Mucosa of descending colon (tissue), 3 donors: ENCODE measurements around the gene ARHGEF28. TPM values are rescaled to one million over a fixed set of nuclear protein-coding genes. Genes with fewer than 3 reads are reported as not detected.

Source experiments
- ATAC-seq: fragments of 200-7000 bp; cut with Tn5 transposase; one replicate; pipeline ENCODE4 v1.9.1; 2020; ENCODE audit warnings: mild to moderate bottlenecking, moderate library complexity
- DNase-seq, 3 donors: peaks; one replicate each; pipeline ENCODE4 v3.0.0-alpha.2; 2020
- H3K36me3 ChIP-seq: fragments of 200-600 bp; one replicate; pipeline ENCODE4 v1.8.0; 2021; ENCODE audit warnings: low read depth, mild to moderate bottlenecking
- H3K4me1 ChIP-seq: fragments of 200-600 bp; one replicate; pipeline ENCODE4 v1.8.0; 2021; ENCODE audit warnings: low read depth, mild to moderate bottlenecking
- H3K4me3 ChIP-seq: fragments of 200-600 bp; one replicate; pipeline ENCODE4 v1.8.0; 2021; ENCODE audit warnings: mild to moderate bottlenecking
- H3K9me3 ChIP-seq: fragments of 200-600 bp; one replicate; pipeline ENCODE4 v1.8.0; 2021; ENCODE audit warnings: mild to moderate bottlenecking
- intact Hi-C, 2 donors: fragments of 100-400 bp; cut with DNase I in 1 of 2; cut with micrococcal nuclease in 1 of 2; formaldehyde crosslinking; loops; one replicate each; pipeline versions ENCODE4 v1.11.0 to v1.11.1; 2022; cut with DNase I, micrococcal nuclease
- total RNA-seq, 3 donors: library from RNA; stranded (reverse); fragmentation: NEBNext Ultra II Directional in 2 of 3; extraction: Animal tissue kit (Norgen Biotek cat#: 25700) in 2 of 3; gene quantifications; one replicate each; pipeline versions ENCODE4 v1.2.1 to v1.2.4, GENCODE V29; 2021 to 2023
- TF ChIP-seq, protein P1 (sequence below): fragments of 200-600 bp; IDR thresholded peaks from one replicate; pipeline ENCODE4 v1.8.0; 2022; ENCODE audit warnings: antibody characterized with exemption, mild to moderate bottlenecking
- donor health status: DM: no; HTN: no; CAD: no; lungs with moderate emphysema.
- donor health status: DM: no; HTN: no; CAD: no.
- donor health status: DM: no; HTN: yes; CAD: no.

ARHGEF28 gene
- total RNA-seq, 3 donors from 2014 or later: 5.4 to 21.7 (median 11.6) TPM

DNA sequence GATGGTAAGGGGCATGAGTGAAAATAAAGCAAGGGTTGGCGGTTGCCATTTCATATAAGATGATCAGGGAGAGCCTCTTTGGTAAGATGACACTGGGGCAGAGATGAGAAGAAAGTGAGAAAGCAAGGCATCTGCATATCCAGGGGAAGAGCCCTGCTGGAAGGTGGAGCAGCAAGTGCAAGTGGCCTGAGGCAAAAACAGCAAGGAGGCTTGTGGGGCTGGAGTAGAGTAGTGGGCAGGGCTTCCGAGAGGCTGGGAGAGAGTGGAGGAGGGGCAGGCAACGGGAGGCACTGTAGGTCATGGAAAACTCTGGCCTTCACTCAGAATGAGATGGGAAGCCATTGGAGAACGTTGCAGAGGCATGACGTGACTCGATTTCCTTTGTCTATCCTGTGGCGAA lies 199.2 kb downstream of the ARHGEF28 start:
- Histone ChIP-seq H3K9me3 (no peaks in the 10 kb centered on the region), H3K4me3 (no peak overlapping the region), H3K4me1 (peaks cover 7% of the 10 kb centered on the region), H3K36me3 (no peaks in the 10 kb centered on the region)
- ATAC-seq (no peak), DNase-seq (no peak)
- intact Hi-C loops: no loop called here
- TF ChIP-seq, protein P1, sequence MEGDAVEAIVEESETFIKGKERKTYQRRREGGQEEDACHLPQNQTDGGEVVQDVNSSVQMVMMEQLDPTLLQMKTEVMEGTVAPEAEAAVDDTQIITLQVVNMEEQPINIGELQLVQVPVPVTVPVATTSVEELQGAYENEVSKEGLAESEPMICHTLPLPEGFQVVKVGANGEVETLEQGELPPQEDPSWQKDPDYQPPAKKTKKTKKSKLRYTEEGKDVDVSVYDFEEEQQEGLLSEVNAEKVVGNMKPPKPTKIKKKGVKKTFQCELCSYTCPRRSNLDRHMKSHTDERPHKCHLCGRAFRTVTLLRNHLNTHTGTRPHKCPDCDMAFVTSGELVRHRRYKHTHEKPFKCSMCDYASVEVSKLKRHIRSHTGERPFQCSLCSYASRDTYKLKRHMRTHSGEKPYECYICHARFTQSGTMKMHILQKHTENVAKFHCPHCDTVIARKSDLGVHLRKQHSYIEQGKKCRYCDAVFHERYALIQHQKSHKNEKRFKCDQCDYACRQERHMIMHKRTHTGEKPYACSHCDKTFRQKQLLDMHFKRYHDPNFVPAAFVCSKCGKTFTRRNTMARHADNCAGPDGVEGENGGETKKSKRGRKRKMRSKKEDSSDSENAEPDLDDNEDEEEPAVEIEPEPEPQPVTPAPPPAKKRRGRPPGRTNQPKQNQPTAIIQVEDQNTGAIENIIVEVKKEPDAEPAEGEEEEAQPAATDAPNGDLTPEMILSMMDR: no peak

DNA sequence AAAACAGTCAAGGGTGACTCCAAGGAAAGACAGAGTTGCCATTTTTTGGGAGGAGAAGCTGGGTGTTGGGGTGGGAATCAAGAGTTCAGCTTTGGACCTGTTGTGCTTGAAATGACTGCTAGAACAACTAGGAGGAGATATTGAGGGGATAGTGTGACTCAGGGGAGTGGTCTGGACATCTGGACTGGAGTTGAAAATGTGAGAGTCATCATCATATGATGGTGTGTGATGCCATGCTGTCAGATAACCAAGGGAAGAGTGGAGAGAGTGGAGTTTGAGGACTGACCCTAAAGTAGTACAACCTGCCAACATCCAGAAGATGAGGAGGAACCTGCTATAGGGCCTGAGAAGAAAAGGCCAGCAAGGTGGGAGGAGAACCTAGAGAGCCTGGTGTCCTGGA lies 199.7 kb downstream of the ARHGEF28 start:
- ATAC-seq (no peak), DNase-seq (no peak)
- H3K4me3 ChIP-seq: no peak overlapping the region
- intact Hi-C loops: no loop called here
- H3K4me1 ChIP-seq: peaks cover 8% of the 10 kb centered on the region
- H3K9me3 ChIP-seq: no peaks in the 10 kb centered on the region
- TF ChIP-seq, protein P1: no peak
- no peaks in the 10 kb centered on the region for H3K36me3 ChIP-seq

DNA sequence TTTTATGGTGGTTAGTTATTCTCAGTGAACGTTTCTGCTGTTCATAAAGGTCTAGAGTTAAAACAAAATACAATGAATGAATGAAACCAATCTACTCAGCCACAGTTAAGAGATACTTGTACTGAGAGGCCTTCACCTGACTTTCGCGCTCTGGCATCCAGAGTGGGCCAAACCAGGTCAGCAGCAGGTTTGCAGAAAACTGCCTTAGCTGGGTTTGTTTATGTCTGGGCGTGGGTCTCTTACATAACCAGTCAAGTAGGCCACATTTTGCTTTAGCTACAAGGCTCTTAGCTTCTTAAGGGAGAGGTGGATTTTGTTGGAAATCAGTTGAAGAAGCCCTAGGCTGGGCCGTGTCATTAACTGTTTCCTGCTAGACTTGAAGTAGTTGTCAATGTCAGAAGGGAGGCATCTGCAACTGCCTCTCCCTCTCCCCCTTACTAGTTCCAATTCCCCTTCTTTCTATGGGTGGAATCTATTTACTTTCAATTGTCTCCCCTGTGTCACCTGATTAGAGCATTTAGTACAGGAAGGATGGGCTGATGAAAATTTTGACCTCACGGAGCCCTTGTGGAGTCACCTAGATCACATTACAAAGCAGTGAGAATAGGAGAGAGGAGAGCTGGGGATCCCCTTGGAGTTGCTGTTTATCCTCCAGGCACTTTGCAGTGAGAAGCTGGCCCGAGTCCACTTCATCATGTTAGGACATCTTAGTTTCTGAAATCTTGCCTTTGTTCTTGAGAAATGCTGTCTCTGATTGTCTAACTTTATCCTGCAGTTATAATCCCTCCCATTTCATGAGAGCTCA lies 200.5 kb downstream of the ARHGEF28 start:
- ATAC-seq (no peak), DNase-seq (no peak)
- Histone ChIP-seq H3K9me3 (no peaks in the 10 kb centered on the region), H3K36me3 (no peaks in the 10 kb centered on the region), H3K4me3 (no peak overlapping the region), H3K4me1 (peaks cover 11% of the 10 kb centered on the region)
- TF ChIP-seq, protein P1: no peak
- intact Hi-C loops: no loop called here

DNA sequence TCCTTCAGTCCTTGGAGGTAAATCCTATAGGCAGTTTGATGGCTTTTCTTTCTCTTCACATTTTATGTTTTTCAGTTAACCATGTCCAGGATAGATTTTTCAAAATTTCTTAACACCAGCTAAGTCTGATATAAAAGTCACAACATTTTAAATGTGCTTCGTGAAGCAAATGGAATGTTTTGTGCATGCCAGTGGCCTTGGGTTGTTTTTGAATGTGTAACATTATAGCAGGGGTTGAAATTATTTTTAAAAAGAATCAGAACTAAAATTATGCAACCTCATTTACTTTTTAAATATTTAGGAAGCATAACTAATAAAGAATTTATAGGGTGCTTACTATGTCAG lies 201.1 kb downstream of the ARHGEF28 start:
- H3K4me1 ChIP-seq: peaks cover 11% of the 10 kb centered on the region
- no peak overlapping the region for H3K4me3 ChIP-seq
- TF ChIP-seq, protein P1: no peak
- intact Hi-C loops: no loop called here
- no peak for ATAC-seq
- H3K9me3 ChIP-seq: no peaks in the 10 kb centered on the region
- no peaks in the 10 kb centered on the region for H3K36me3 ChIP-seq
- DNase-seq: no peak

DNA sequence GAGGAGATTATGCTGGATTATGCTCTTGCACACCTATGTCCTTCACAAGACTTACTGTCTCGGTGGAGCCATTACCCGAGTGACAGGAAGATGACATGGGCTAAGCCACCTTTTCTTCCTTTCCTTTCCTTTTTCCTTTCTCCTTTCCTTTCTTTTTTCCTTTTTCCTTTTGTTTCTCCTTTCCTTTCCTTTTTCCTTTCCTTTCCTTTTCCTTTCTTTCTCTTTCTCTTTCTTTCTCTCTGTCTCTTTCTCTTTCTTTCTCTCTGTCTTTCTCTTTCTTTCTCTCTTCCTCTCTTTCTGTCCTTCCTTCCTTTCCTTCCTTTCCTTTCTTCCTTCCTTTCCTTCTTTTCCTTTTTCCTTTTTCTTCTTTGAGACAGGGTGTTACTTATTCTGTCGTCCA lies 202.5 kb downstream of the ARHGEF28 start:
- intact Hi-C loops: no loop called here
- H3K36me3 ChIP-seq: no peaks in the 10 kb centered on the region
- no peak overlapping the region for H3K4me3 ChIP-seq
- TF ChIP-seq, protein P1: no peak
- peaks cover 4% of the 10 kb centered on the region for H3K4me1 ChIP-seq
- DNase-seq: no peak
- no peak for ATAC-seq
- H3K9me3 ChIP-seq: no peaks in the 10 kb centered on the region
